Subcutaneous adipose tissue (tissue), 4 donors: ENCODE data around the gene CD247. TPM values are rescaled to one million over a fixed set of nuclear protein-coding genes. Genes with fewer than 3 reads are reported as not detected.

Experiments used
- total RNA-seq, 4 donors: library from RNA; depleted of rRNA; stranded (reverse); fragments of >200 nt; gene quantifications; one replicate each; pipeline ENCODE4 v1.1.0, GENCODE V29; 2016
- TF ChIP-seq, protein P1 (sequence below): fragments of 450-650 bp; IDR thresholded peaks from one replicate; pipeline ENCODE4 v1.5.1; 2016; ENCODE audit warnings: low read depth, mild to moderate bottlenecking, control low read depth, antibody characterized with exemption, moderate library complexity

The CD247 gene
- total RNA-seq, 4 donors from 2014 or later: 1.3 to 3.4 (median 2.1) TPM

DNA sequence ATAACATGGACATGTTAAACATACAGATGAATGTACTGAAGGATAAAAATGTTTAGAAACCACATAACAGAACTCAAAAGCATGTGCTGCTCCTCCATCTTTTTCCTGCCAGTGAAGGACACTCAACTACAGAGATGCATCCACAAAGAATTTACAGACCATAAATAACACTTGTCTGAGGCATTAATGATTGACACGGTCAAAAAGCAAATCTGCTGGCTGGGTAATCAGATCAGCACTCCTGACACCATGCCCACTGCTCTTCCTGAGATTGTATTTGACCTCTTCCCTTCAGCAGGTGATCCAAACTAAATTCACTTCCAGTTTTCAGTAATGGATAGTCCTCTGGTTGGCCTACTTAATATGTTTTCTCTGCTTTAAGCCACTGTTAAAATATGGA is 28.6 kb upstream of the CD247 start:
- TF ChIP-seq, protein P1, sequence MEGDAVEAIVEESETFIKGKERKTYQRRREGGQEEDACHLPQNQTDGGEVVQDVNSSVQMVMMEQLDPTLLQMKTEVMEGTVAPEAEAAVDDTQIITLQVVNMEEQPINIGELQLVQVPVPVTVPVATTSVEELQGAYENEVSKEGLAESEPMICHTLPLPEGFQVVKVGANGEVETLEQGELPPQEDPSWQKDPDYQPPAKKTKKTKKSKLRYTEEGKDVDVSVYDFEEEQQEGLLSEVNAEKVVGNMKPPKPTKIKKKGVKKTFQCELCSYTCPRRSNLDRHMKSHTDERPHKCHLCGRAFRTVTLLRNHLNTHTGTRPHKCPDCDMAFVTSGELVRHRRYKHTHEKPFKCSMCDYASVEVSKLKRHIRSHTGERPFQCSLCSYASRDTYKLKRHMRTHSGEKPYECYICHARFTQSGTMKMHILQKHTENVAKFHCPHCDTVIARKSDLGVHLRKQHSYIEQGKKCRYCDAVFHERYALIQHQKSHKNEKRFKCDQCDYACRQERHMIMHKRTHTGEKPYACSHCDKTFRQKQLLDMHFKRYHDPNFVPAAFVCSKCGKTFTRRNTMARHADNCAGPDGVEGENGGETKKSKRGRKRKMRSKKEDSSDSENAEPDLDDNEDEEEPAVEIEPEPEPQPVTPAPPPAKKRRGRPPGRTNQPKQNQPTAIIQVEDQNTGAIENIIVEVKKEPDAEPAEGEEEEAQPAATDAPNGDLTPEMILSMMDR: no peak

DNA sequence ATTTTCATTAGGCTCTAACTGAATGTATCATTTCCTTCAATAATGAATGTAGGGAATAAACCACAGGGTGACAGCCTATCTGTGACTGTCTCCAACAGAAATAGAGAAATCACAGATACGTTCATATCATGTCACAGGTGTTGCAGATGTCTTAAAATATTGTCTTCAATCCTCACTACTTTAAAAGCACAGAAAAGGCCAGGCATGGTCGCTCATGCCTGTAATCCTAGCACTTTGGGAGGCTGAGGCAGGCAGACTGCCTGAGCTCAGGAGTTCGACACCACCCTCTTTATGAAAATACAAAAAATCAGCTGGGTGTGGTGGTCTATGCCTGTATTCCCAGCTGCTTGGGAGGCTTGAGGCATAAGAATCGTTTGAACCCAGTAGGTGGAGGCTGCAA is 27.0 kb upstream of the CD247 start:
- TF ChIP-seq, protein P1: no peak

DNA sequence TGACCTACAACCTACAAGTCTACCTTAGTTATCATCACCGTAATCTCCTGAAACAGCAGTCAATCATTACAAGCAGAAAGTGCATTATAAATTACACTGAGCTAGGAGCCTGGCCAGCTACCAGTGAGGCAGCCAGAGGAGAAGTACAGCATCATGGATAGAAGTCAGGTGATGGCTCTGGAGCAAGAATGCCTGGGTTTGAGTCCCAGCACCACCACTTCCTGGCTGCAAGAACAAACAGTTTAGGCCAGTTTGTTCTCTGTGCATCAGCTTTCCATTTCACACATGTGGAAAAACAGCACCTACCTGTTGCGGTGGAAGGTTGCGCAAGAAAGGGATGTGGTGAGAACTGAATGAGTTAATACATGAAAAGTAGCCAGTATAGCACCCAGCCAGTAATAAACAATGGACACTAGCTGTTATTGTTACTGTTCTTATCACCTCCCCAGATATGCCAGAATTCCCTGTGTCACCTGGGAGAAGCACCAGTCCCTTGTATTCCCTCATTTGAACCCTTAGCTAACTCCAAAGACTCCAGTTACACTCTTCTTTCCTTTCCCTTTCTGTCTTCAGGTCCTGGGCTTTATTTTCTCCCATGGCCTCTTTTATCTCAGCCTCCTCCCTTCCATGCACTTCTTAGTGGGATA is 26.2 kb upstream of the CD247 start:
- TF ChIP-seq, protein P1: no peak

DNA sequence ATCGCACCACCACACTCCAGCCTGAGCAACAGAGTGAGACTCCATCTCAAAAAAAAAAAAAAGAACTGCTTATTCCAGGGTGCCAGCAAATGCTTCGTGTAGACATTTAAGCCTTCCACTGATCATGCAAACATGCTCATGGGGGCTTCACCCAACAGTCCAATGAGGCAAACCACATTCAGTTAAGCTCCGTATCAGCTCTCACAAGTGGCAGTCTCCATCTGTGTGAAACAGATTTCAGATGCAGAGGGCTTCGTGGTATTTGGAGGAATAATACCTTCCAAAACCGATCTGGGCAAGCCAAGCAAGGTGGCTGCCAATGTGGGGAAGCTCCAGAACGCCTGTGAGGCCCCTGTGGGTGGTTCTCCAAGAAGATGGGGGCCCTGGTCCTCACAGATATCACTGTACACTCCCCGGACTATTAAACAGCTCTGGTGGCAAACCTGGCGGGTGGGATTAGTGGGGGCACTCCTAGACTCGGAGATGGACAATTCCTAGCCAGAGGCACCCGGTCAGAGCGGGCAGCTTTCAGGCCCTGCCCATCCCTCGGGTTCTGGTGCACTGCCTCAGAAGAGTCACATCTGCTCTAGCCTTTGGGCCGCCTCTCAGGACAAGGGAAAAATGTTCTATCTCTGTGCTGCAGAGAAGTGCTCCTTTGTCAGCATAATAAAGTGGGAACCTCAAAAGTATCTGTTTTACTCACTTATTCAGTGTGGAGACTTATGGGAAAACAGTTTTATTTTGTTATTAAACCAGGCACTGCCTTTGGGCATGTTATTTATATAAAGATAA is 25.1 kb upstream of the CD247 start:
- TF ChIP-seq, protein P1: no peak

DNA sequence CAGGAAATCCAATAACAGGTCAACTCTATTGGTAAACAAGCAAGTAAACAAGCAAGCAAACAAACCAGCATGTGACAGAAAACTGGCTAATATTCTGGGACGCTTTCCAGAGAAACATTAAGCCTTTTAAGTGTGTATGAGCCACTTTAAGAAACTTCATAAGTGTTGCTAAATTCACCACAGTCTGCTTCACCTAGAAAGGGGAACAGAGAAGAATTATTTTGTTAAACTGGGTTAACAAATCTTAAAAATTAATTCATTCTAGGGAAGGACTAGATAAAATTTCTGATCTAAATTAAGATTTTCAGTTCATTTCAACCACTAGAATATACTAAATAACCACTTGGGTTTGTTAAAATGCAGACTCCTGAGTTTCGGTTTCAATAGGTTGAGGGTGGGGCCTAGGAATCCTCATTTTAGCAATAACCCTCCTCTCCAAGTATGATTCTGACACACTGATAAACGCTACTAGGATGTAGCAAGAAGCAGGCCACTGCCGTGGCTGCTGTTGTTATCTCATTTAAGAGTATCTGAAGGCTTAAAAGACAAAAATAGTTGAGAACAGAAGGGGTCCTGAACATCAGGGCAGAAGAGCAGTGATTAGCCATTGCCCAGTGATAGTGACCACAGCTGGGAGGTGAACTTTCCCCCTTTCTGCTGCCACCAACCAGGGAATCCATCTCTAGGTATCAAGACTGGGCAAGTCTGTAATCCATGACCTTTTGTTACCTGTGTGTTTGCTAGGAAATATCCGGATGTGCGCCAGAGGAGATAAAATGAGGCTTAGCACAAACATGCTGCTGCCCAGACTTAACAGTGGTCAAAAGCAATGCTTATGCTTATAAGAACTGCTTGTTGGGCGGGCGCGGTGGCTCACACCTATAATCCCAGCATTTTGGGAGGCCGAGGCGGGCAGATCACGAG is 24.0 kb upstream of the CD247 start:
- TF ChIP-seq, protein P1: no peak

DNA sequence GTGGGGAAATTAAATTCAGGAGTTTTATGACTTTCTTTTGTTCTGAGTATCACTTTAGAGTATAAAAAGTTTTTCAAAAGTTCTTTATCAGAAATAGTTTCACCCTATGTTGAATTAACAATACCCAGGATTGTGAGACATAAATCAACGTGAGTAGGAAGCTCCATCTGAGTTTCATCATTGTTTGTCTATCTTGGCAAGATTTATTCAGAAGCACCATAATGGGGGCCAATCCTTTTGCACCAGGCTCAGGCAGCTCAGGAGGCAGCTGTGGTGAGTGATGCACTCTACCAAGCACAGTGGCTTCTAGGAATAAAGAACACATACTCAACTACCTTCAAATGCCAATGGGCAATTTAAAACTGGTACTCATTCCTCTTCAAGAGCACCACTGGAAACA is 23.3 kb upstream of the CD247 start:
- TF ChIP-seq, protein P1: no peak

DNA sequence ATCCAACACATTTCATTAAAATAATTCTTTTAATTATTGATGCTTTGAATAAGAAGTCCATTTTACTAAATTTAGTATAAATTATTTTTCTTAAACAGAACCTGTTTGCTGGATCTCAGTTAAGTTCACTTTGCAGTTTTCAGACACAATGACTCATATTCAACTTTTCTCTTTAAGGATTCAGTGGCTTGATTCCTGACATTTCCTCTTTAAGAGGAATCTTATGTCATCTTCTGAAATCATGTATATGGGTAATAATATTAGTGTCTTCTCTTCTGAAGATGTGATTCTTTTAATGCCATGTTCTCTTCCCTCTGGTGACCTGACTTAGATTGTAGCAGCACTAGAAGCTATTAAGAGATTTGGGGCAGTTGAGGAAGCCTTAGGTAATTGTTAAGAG is 22.7 kb upstream of the CD247 start:
- TF ChIP-seq, protein P1: no peak
